H9 (cell line): ENCODE data around the gene GALNT16. TPM values are rescaled to one million over a fixed set of nuclear protein-coding genes. Genes with fewer than 3 reads are reported as not detected.

Experiments
- DNase-seq: peaks from one replicate; pipeline ENCODE4 v3.0.0-alpha.2; 2017
- H2AFZ ChIP-seq: one replicate; pipeline ENCODE4 v1.6.1; 2013; ENCODE audit warnings: mild to moderate bottlenecking, low read length, control low read depth, moderate library complexity
- H2AK5ac ChIP-seq: 2 replicates; pipeline ENCODE4 v1.6.1; 2013; ENCODE audit warnings: low read length, control low read depth, mixed read lengths; ENCODE audit not compliant: insufficient read length
- H2BK120ac ChIP-seq: one replicate; pipeline ENCODE4 v1.6.1; 2013; ENCODE audit warnings: low read depth, mild to moderate bottlenecking, low read length, control low read depth, inconsistent platforms; ENCODE audit not compliant: poor library complexity, severe bottlenecking
- H2BK12ac ChIP-seq: 2 replicates; pipeline ENCODE4 v1.6.1; 2013; ENCODE audit warnings: low read length, control low read depth, mixed read lengths, low read depth; ENCODE audit not compliant: insufficient read length
- H2BK15ac ChIP-seq: 2 replicates; pipeline ENCODE4 v1.6.1; 2013; ENCODE audit warnings: low read depth, low read length, control low read depth
- H2BK20ac ChIP-seq: one replicate; pipeline ENCODE4 v1.6.1; 2013; ENCODE audit warnings: low read depth, mild to moderate bottlenecking, low read length, control low read depth, inconsistent platforms; ENCODE audit not compliant: poor library complexity, severe bottlenecking
- H2BK5ac ChIP-seq: 2 replicates; pipeline ENCODE4 v1.6.1; 2013; ENCODE audit warnings: low read length, control low read depth, mixed read lengths; ENCODE audit not compliant: insufficient read length
- H3K14ac ChIP-seq: 2 replicates; pipeline ENCODE4 v1.6.1; 2013; ENCODE audit warnings: low read length, control low read depth; ENCODE audit not compliant: insufficient read depth
- H3K18ac ChIP-seq: 2 replicates; pipeline ENCODE4 v1.6.1; 2013; ENCODE audit warnings: low read depth, mild to moderate bottlenecking, mixed read lengths, low read length, control low read depth; ENCODE audit not compliant: insufficient read length
- H3K23ac ChIP-seq: 2 replicates; pipeline ENCODE4 v1.6.1; 2013; ENCODE audit warnings: low read length, control low read depth, mixed read lengths, low read depth; ENCODE audit not compliant: insufficient read length
- H3K23me2 ChIP-seq: 2 replicates; pipeline ENCODE4 v1.6.1; 2013; ENCODE audit warnings: low read depth, mild to moderate bottlenecking, mixed read lengths, low read length, control low read depth; ENCODE audit not compliant: insufficient read length, poor library complexity, severe bottlenecking
- H3K27ac ChIP-seq: 2 replicates; pipeline ENCODE4 v1.5.1; 2013; ENCODE audit warnings: low read length, control low read depth, mixed read lengths, low read depth; ENCODE audit not compliant: insufficient read length
- H3K27me3 ChIP-seq: 2 replicates; pipeline ENCODE4 v1.6.1; 2013; ENCODE audit warnings: low read length, control low read depth, inconsistent platforms; ENCODE audit not compliant: insufficient read depth
- H3K4ac ChIP-seq: 2 replicates; pipeline ENCODE4 v1.6.1; 2013; ENCODE audit warnings: low read depth, mild to moderate bottlenecking, control low read depth, inconsistent platforms, low read length, moderate library complexity
- H3K4me1 ChIP-seq: 2 replicates; pipeline ENCODE4 v1.6.1; 2013; ENCODE audit warnings: low read length, control low read depth, inconsistent platforms; ENCODE audit not compliant: insufficient read depth
- H3K4me2 ChIP-seq: 2 replicates; pipeline ENCODE4 v1.6.1; 2013; ENCODE audit warnings: low read length, control low read depth, mixed read lengths; ENCODE audit not compliant: insufficient read length, insufficient read depth
- H3K56ac ChIP-seq: 2 replicates; pipeline ENCODE4 v1.6.1; 2013; ENCODE audit warnings: low read depth, mild to moderate bottlenecking, mixed read lengths, low read length, control low read depth; ENCODE audit not compliant: insufficient read length
- H3K79me1 ChIP-seq: 2 replicates; pipeline ENCODE4 v1.6.1; 2013; ENCODE audit warnings: low read depth, mild to moderate bottlenecking, moderate library complexity, low read length, control low read depth, inconsistent platforms; ENCODE audit not compliant: insufficient read depth, poor library complexity, severe bottlenecking
- H3K79me2 ChIP-seq: 2 replicates; pipeline ENCODE4 v1.6.1; 2013; ENCODE audit warnings: low read length, control low read depth, inconsistent platforms; ENCODE audit not compliant: insufficient read depth
- H3K9ac ChIP-seq: 2 replicates; pipeline ENCODE4 v1.6.1; 2013; ENCODE audit warnings: low read length, control low read depth, mixed read lengths; ENCODE audit not compliant: insufficient read length; ENCODE audit errors: extremely low read depth
- H3K9me3 ChIP-seq: one replicate; pipeline ENCODE4 v1.6.1; 2013; ENCODE audit warnings: low read depth, low read length, inconsistent platforms; ENCODE audit not compliant: control insufficient read depth
- H3T11ph ChIP-seq: one replicate; pipeline ENCODE4 v1.6.1; 2013; ENCODE audit warnings: mild to moderate bottlenecking, low read length, control low read depth, inconsistent platforms
- H4K20me1 ChIP-seq: one replicate; pipeline ENCODE4 v1.6.1; 2013; ENCODE audit not compliant: control insufficient read depth, insufficient read length, insufficient read depth
- H4K5ac ChIP-seq: 2 replicates; pipeline ENCODE4 v1.6.1; 2013; ENCODE audit warnings: low read depth, mild to moderate bottlenecking, mixed read lengths, low read length, control low read depth; ENCODE audit not compliant: insufficient read length
- H4K8ac ChIP-seq: replicated peaks from 2 replicates; pipeline ENCODE4 v1.6.1; 2013; ENCODE audit warnings: low read length, control low read depth, mixed read lengths, low read depth; ENCODE audit not compliant: insufficient read length
- H4K91ac ChIP-seq: 2 replicates; pipeline ENCODE4 v1.6.1; 2013; ENCODE audit warnings: low read depth, mild to moderate bottlenecking, moderate library complexity, mixed read lengths, low read length, control low read depth; ENCODE audit not compliant: insufficient read length
- H3K27ac Mint-ChIP-seq, 3 experiments: 2 replicates in 2 of 3; 3 replicates in 1 of 3; pipeline ENCODE4 v1.8.0; 2020 to 2021; ENCODE audit warnings: mixed read lengths in 3 of 3, mild to moderate bottlenecking in 1 of 3, moderate library complexity in 1 of 3
- H3K27me3 Mint-ChIP-seq: 2 replicates; pipeline ENCODE4 v1.8.0; 2021; ENCODE audit warnings: low read depth, mild to moderate bottlenecking, moderate library complexity, mixed read lengths
- H3K36me3 Mint-ChIP-seq, 3 experiments: 2 replicates in 2 of 3; 3 replicates in 1 of 3; pipeline ENCODE4 v1.8.0; 2020 to 2021; ENCODE audit warnings: low read depth in 3 of 3, mixed read lengths in 3 of 3; ENCODE audit not compliant: insufficient read depth in 1 of 3
- H3K4me1 Mint-ChIP-seq, 2 experiments: 2 replicates each; pipeline ENCODE4 v1.8.0; 2020; ENCODE audit warnings: mixed read lengths in 2 of 2
- H3K4me3 Mint-ChIP-seq, 2 experiments: 2 replicates in 1 of 2; 3 replicates in 1 of 2; pipeline ENCODE4 v1.8.0; 2020 to 2021; ENCODE audit warnings: mild to moderate bottlenecking in 2 of 2, mixed read lengths in 2 of 2, moderate library complexity in 1 of 2
- H3K9me3 Mint-ChIP-seq, 2 experiments: 2 replicates in 1 of 2; 3 replicates in 1 of 2; pipeline ENCODE4 v1.8.0; 2020; ENCODE audit warnings: mild to moderate bottlenecking in 2 of 2, mixed read lengths in 2 of 2, moderate library complexity in 1 of 2
- WGBS: extraction: QIAGEN DNeasy Blood & Tissue Kit; methylation state at CpG from one replicate; pipeline ENCODE4 v1.1.7; 2013; ENCODE audit warnings: missing lambda C conversion rate, low lambda C conversion rate, mixed read lengths; ENCODE audit not compliant: insufficient read length; ENCODE audit errors: extremely low coverage; 5-methylcytosine and 5-hydroxymethylcytosine counted together
- total RNA-seq: library from RNA; stranded (reverse); gene quantifications from 2 replicates; pipeline ENCODE4 v1.2.1, GENCODE V29; 2021
- TF ChIP-seq, protein P1 (sequence below): fragments of 200-600 bp; sonication (generic); conservative IDR thresholded peaks from 3 replicates; pipeline ENCODE4 v1.8.0; 2021; ENCODE audit warnings: antibody characterized with exemption, mild to moderate bottlenecking

GALNT16 gene
- total RNA-seq, 1 experiment from 2014 or later, result 2.3 TPM

DNA sequence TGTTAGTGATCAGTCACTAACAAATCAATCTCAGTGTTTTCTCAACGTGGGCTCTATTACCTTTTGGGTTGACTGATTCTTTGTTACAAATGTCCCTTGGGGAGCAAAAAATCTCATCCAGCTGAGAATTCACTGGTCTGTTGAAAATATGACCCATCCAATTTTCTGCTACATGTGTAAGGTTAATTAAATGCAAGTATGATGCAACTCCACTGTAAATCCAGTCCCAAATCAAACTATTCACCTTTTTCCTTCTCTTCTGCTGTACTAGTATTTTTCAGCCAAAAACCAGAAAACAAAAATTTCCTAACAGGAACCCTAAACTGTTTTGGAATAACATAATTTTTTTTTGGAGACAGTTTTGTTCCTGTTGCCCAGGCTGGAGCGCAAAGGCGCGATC lies 136.0 kb downstream of the GALNT16 start:
- Histone ChIP-seq H4K8ac (no peak overlapping the region), H3K27me3 (no peaks in the 10 kb centered on the region), H3K27ac (no peak overlapping the region), H2BK5ac (no peak overlapping the region), H2AFZ (no peak overlapping the region), H3K23ac (no peak overlapping the region), H2BK15ac (no peak overlapping the region), H2AK5ac (no peak overlapping the region), H2BK120ac (no peak overlapping the region), H3K14ac (no peak overlapping the region), H3K4me2 (no peak overlapping the region), H3K79me2 (peaks cover 53% of the 10 kb centered on the region; the same call in 1 of the 2 replicates), H4K20me1 (no peaks in the 10 kb centered on the region), H3K79me1 (peaks cover 7% of the 10 kb centered on the region), H4K91ac (no peak overlapping the region), H3K4ac (no peak overlapping the region), H4K5ac (no peak overlapping the region), H3K4me1 (0 out of 2 replicates have a peak, but pooled peaks cover 2% of the 10 kb centered on the region), H3K18ac (no peak overlapping the region), H3K9me3 (no peaks in the 10 kb centered on the region), H3K23me2 (peaks cover 12% of the 10 kb centered on the region), H2BK20ac (no peak overlapping the region), H3K9ac (no peak overlapping the region), H2BK12ac (no peak overlapping the region), H3T11ph (no peak overlapping the region), H3K56ac (no peak overlapping the region)
- WGBS, result no CpG with 5 or more reads among the region's 4 CpGs
- H3K4me3 Mint-ChIP-seq, result peak overlapping the region; percentile 39 to 94; a peak in 3 of 5 replicates
- DNase-seq, result no peak
- peak overlapping the region in 1 of 3 experiments; percentile 78; a peak in 2 of 7 replicates for H3K27ac Mint-ChIP-seq
- peaks cover 37 to 44% of the 10 kb centered on the region in 2 experiments for H3K4me1 Mint-ChIP-seq
- no peaks in the 10 kb centered on the region for H3K9me3 Mint-ChIP-seq
- no peaks in the 10 kb centered on the region for H3K27me3 Mint-ChIP-seq
- TF ChIP-seq, protein P1, sequence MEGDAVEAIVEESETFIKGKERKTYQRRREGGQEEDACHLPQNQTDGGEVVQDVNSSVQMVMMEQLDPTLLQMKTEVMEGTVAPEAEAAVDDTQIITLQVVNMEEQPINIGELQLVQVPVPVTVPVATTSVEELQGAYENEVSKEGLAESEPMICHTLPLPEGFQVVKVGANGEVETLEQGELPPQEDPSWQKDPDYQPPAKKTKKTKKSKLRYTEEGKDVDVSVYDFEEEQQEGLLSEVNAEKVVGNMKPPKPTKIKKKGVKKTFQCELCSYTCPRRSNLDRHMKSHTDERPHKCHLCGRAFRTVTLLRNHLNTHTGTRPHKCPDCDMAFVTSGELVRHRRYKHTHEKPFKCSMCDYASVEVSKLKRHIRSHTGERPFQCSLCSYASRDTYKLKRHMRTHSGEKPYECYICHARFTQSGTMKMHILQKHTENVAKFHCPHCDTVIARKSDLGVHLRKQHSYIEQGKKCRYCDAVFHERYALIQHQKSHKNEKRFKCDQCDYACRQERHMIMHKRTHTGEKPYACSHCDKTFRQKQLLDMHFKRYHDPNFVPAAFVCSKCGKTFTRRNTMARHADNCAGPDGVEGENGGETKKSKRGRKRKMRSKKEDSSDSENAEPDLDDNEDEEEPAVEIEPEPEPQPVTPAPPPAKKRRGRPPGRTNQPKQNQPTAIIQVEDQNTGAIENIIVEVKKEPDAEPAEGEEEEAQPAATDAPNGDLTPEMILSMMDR, result no peak
- peaks cover 46 to 61% (median 59%) of the 10 kb centered on the region in 3 experiments; a peak in 6 of 7 replicates for H3K36me3 Mint-ChIP-seq
